MCF 10A (cell line): ENCODE data around the gene LMCD1. TPM values are rescaled to one million over a fixed set of nuclear protein-coding genes. Genes with fewer than 3 reads are reported as not detected.

ENCODE experiments used
- BruUV-seq: library from RNA; stranded (reverse); fragments of 400-500 nt; replicated peaks from 2 replicates; lab custom pipeline; 2021; lab: Mats Ljungman, UMichigan
- CTCF ChIA-PET: fragments of 300-600 bp; sonication (Branson Sonifier 250); formaldehyde crosslinking; extraction: SDS; loops from one replicate; lab custom pipeline; 2021; ENCODE audit warnings: antibody characterized with exemption, inconsistent platforms; lab: Yijun Ruan, JAX
- POLR2A ChIA-PET: fragments of 300-600, 350-650 bp; sonication (Branson Sonifier 250); formaldehyde crosslinking; extraction: SDS; loops from one replicate; lab custom pipeline; 2020; ENCODE audit warnings: antibody characterized with exemption, inconsistent platforms; lab: Yijun Ruan, JAX
- DNase-seq: peaks from one replicate; pipeline ENCODE4 v3.0.0-alpha.2; 2018; ENCODE audit not compliant: unreplicated experiment
- H3K27ac Mint-ChIP-seq: one replicate; pipeline ENCODE4 v1.8.0; 2022; ENCODE audit warnings: mild to moderate bottlenecking, low read depth, mixed read lengths; ENCODE audit not compliant: unreplicated experiment
- H3K27me3 Mint-ChIP-seq: one replicate; pipeline ENCODE4 v1.8.0; 2022; ENCODE audit warnings: mixed read lengths; ENCODE audit not compliant: insufficient read depth, unreplicated experiment
- H3K36me3 Mint-ChIP-seq: one replicate; pipeline ENCODE4 v1.8.0; 2022; ENCODE audit warnings: mild to moderate bottlenecking, moderate library complexity, mixed read lengths; ENCODE audit not compliant: insufficient read depth, unreplicated experiment
- H3K4me1 Mint-ChIP-seq: one replicate; pipeline ENCODE4 v1.8.0; 2022; ENCODE audit warnings: mixed read lengths; ENCODE audit not compliant: insufficient read depth, unreplicated experiment
- H3K4me3 Mint-ChIP-seq: one replicate; pipeline ENCODE4 v1.8.0; 2022; ENCODE audit warnings: mild to moderate bottlenecking, moderate library complexity, mixed read lengths; ENCODE audit not compliant: unreplicated experiment
- H3K9me3 Mint-ChIP-seq: one replicate; pipeline ENCODE4 v1.8.0; 2022; ENCODE audit warnings: mixed read lengths; ENCODE audit not compliant: unreplicated experiment
- intact Hi-C: fragments of 100-400 bp; cut with micrococcal nuclease; formaldehyde crosslinking; loops from 2 replicates; pipeline ENCODE4 v1.14.1; 2022
- total RNA-seq: library from RNA; stranded (reverse); gene quantifications from 2 replicates; pipeline ENCODE4 v1.2.3, GENCODE V29; 2022
- TF ChIP-seq, protein P1 (sequence below): fragments of 200-600 bp; IDR thresholded peaks from one replicate; pipeline ENCODE4 v1.8.0; 2022; ENCODE audit warnings: antibody characterized with exemption, mild to moderate bottlenecking; ENCODE audit not compliant: unreplicated experiment

Gene LMCD1
- total RNA-seq, 1 experiment from 2014 or later: 0.63 TPM

GRCh38 chr3:8539419-8539818 lies 37.8 kb downstream of the LMCD1 start:
- DNase-seq: no peak
- intact Hi-C loops: no loop called here
- H3K36me3 Mint-ChIP-seq: no peaks in the 10 kb centered on the region
- no peaks in the 10 kb centered on the region for H3K9me3 Mint-ChIP-seq
- H3K4me3 Mint-ChIP-seq: no peak overlapping the region
- H3K27me3 Mint-ChIP-seq: no peaks in the 10 kb centered on the region
- no TSS peak for BruUV-seq
- no peaks in the 10 kb centered on the region for H3K4me1 Mint-ChIP-seq
- ChIA-PET POLR2A (no interaction called here), CTCF (no interaction called here)
- H3K27ac Mint-ChIP-seq: no peak overlapping the region
- TF ChIP-seq, protein P1, sequence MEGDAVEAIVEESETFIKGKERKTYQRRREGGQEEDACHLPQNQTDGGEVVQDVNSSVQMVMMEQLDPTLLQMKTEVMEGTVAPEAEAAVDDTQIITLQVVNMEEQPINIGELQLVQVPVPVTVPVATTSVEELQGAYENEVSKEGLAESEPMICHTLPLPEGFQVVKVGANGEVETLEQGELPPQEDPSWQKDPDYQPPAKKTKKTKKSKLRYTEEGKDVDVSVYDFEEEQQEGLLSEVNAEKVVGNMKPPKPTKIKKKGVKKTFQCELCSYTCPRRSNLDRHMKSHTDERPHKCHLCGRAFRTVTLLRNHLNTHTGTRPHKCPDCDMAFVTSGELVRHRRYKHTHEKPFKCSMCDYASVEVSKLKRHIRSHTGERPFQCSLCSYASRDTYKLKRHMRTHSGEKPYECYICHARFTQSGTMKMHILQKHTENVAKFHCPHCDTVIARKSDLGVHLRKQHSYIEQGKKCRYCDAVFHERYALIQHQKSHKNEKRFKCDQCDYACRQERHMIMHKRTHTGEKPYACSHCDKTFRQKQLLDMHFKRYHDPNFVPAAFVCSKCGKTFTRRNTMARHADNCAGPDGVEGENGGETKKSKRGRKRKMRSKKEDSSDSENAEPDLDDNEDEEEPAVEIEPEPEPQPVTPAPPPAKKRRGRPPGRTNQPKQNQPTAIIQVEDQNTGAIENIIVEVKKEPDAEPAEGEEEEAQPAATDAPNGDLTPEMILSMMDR: no peak

GRCh38 chr3:8540456-8540855 lies 38.8 kb downstream of the LMCD1 start:
- H3K27me3 Mint-ChIP-seq: no peaks in the 10 kb centered on the region
- intact Hi-C loops: no loop called here
- H3K4me3 Mint-ChIP-seq: no peak overlapping the region
- no peak for DNase-seq
- H3K36me3 Mint-ChIP-seq: no peaks in the 10 kb centered on the region
- no peak overlapping the region for H3K27ac Mint-ChIP-seq
- CTCF ChIA-PET: interaction anchor here (0.6 to 0.9 kb wide), 3 partner anchors 15 to 395 kb away, joined by 3 read pairs; no protein-coding TSS in a partner anchor
- H3K4me1 Mint-ChIP-seq: no peaks in the 10 kb centered on the region
- H3K9me3 Mint-ChIP-seq: no peaks in the 10 kb centered on the region
- POLR2A ChIA-PET: no interaction called here
- BruUV-seq: no TSS peak
- TF ChIP-seq, protein P1: no peak

- H3K4me1 Mint-ChIP-seq: no peaks in the 10 kb centered on the region
- BruUV-seq: no TSS peak
- H3K27ac Mint-ChIP-seq: no peak overlapping the region
- intact Hi-C loops: no loop called here
- DNase-seq: no peak
- CTCF ChIA-PET: interaction anchor here (1.4 to 1.5 kb wide), 2 partner anchors 81 to 99 kb away, joined by 3 read pairs; no protein-coding TSS in a partner anchor
- TF ChIP-seq, protein P1: no peak
- H3K27me3 Mint-ChIP-seq: no peaks in the 10 kb centered on the region
- no peaks in the 10 kb centered on the region for H3K9me3 Mint-ChIP-seq
- H3K4me3 Mint-ChIP-seq: no peak overlapping the region
- POLR2A ChIA-PET: no interaction called here
- no peaks in the 10 kb centered on the region for H3K36me3 Mint-ChIP-seq
Measured at GRCh38 chr3:8541486-8541885, 39.9 kb downstream of the LMCD1 start.

GRCh38 chr3:8542190-8543135 lies 40.8 kb downstream of the LMCD1 start:
- Mint-ChIP-seq H3K27me3 (no peaks in the 10 kb centered on the region), H3K36me3 (no peaks in the 10 kb centered on the region), H3K4me3 (no peak overlapping the region), H3K27ac (no peak overlapping the region), H3K4me1 (no peaks in the 10 kb centered on the region), H3K9me3 (no peaks in the 10 kb centered on the region)
- ChIA-PET POLR2A (no interaction called here), CTCF (interaction anchor here (1.4 to 1.5 kb wide), 2 partner anchors 80 to 100 kb away, joined by 3 read pairs; no protein-coding TSS in a partner anchor)
- BruUV-seq: no TSS peak
- no peak for DNase-seq
- intact Hi-C loops: no loop called here
- TF ChIP-seq, protein P1: no peak
